GM12878 (cell line): ENCODE data around the gene LTB4R. TPM values are rescaled to one million over a fixed set of nuclear protein-coding genes. Genes with fewer than 3 reads are reported as not detected.

Experiments
- CHD4 ChIP-seq: fragments of 200-600 bp; sonication (generic); IDR thresholded peaks from 2 replicates; pipeline ENCODE4 v1.6.1; 2016; ENCODE audit warnings: mild to moderate bottlenecking
- CREB1 ChIP-seq: IDR thresholded peaks from 2 replicates; pipeline ENCODE4 v1.6.1; 2012; ENCODE audit warnings: low read depth, mild to moderate bottlenecking, inconsistent platforms
- CTCF ChIP-seq, 3 experiments: IDR thresholded peaks in 2 of 3; conservative IDR thresholded peaks in 1 of 3; 2 replicates each; pipeline ENCODE4 v1.5.1; 2011; ENCODE audit warnings: low read depth in 3 of 3, low read length in 3 of 3, mild to moderate bottlenecking in 3 of 3, control low read depth in 2 of 3, moderate library complexity in 2 of 3, inconsistent platforms in 1 of 3, mixed read lengths in 1 of 3; ENCODE audit not compliant: control insufficient read depth in 2 of 3, insufficient read depth in 1 of 3; ENCODE audit errors: extremely low read depth in 1 of 3
- E4F1 ChIP-seq: fragments of 450-650 bp; IDR thresholded peaks from 2 replicates; pipeline ENCODE4 v1.6.1; 2018; ENCODE audit warnings: borderline replicate concordance, mild to moderate bottlenecking; ENCODE audit not compliant: partially characterized antibody
- GATAD2B ChIP-seq: fragments of 450-650 bp; conservative IDR thresholded peaks from 2 replicates; pipeline ENCODE4 v1.6.1; 2017; ENCODE audit warnings: low read depth, mild to moderate bottlenecking, moderate library complexity
- IKZF2 ChIP-seq, 2 experiments: fragments of 450-650 bp; IDR thresholded peaks; 2 replicates each; pipeline ENCODE4 v1.6.1; 2017; ENCODE audit warnings: mild to moderate bottlenecking in 2 of 2, moderate library complexity in 2 of 2
- MAX ChIP-seq: IDR thresholded peaks from 2 replicates; pipeline ENCODE4 v1.6.1; 2012; ENCODE audit warnings: low read depth, low read length, improper control_type of control experiment
- MEF2B ChIP-seq: fragments of 450-650 bp; IDR thresholded peaks from 2 replicates; pipeline ENCODE4 v1.6.1; 2018; ENCODE audit warnings: mild to moderate bottlenecking, moderate library complexity; ENCODE audit not compliant: partially characterized antibody, poor library complexity, severe bottlenecking
- NR2C2 ChIP-seq: IDR thresholded peaks from 2 replicates; pipeline ENCODE4 v1.6.1; 2011; ENCODE audit warnings: borderline replicate concordance, low read depth; ENCODE audit not compliant: control insufficient read depth, insufficient read length
- ZNF384 ChIP-seq: IDR thresholded peaks from 2 replicates; pipeline ENCODE4 v1.6.1; 2012; ENCODE audit warnings: low read depth, mild to moderate bottlenecking, low read length, improper control_type of control experiment, borderline replicate concordance
- polyA plus RNA-seq, 11 experiments: library from polyadenylated mRNA; depleted of rRNA in 4 of 11; unstranded in 6 of 11; stranded (reverse) in 5 of 11; fragments of >200 nt; fragmentation: Nextera tagmentation in 4 of 11; fragmentation: Illumina TruSeq in 1 of 11; extraction: Ambion mirVana in 4 of 11; extraction: Trizol in 1 of 11; gene quantifications; 1 replicate in 1 of 11; 2 replicates in 10 of 11; pipeline versions ENCODE4 v1.2.1 to v1.2.3, GENCODE V29; 2011 to 2016; ENCODE audit warnings: inconsistent platforms in 2 of 11, missing spikeins in 2 of 11, low read depth in 1 of 11
- total RNA-seq, 4 experiments: library from RNA; depleted of rRNA in 3 of 4; stranded (reverse); fragments of >200 nt in 3 of 4; fragmentation: Illumina TruSeq in 1 of 4; extraction: Trizol in 1 of 4; gene quantifications; 2 replicates each; pipeline versions ENCODE4 v1.2.1 to v1.2.3, GENCODE V29; 2013 to 2021

Gene LTB4R
- total and polyA plus RNA-seq, 10 of the 15 experiments (the other 5 are each of a cell fraction or from before 2014, with no cell fraction given): 1.2 to 14.0 (median 4.0) TPM

- no peak; the same call in 1 of the 2 replicates for TF ChIP-seq GATAD2B
- peak; percentile 20 for TF ChIP-seq E4F1
- no peak for TF ChIP-seq NR2C2
- TF ChIP-seq MEF2B: no peak
- no peak for TF ChIP-seq CHD4
- TF ChIP-seq MAX: no peak
- TF ChIP-seq IKZF2 (IDR thresholded peaks at IDR 0.05): peak; percentile 62 to 67; a peak in 3 of 4 replicates
- TF ChIP-seq ZNF384: peak; percentile 59
- TF ChIP-seq CTCF (IDR thresholded peaks at IDR 0.05 in 2 of 3, conservative IDR thresholded peaks at IDR 0.05 in 1 of 3; ENCODE audit: control insufficient read depth in 2 of 3, extremely low read depth in 1 of 3, insufficient read depth in 1 of 3, low read depth in 3 of 3, low read length in 3 of 3): peak; percentile 82 to 95 (median 92)
- peak; percentile 41; the same call in 1 of the 2 replicates for TF ChIP-seq CREB1
Observed at GRCh38 chr14:24307575-24308341, 3.5 kb upstream of the LTB4R start, which contains the start of gene CIDEB (continued).
